Thyroid gland (tissue), 4 donors: ENCODE results near the gene ATL2. TPM values are rescaled to one million over a fixed set of nuclear protein-coding genes. Genes with fewer than 3 reads are reported as not detected.

Source experiments
- DNase-seq, 2 donors: peaks; one replicate each; pipeline ENCODE4 v3.0.0-alpha.2; 2019
- H3K27ac ChIP-seq, 3 donors: fragments of 200-600 bp; sonication (generic); 1 replicate in 2 of 3; 2 replicates in 1 of 3; pipeline ENCODE4 v1.5.1; 2016 to 2019; ENCODE audit warnings: mild to moderate bottlenecking in 1 of 3, moderate library complexity in 1 of 3
- H3K27me3 ChIP-seq: fragments of 200-600 bp; sonication (generic); one replicate; pipeline ENCODE4 v1.5.1; 2019
- H3K36me3 ChIP-seq, 2 donors: fragments of 200-600 bp; sonication (generic); one replicate each; pipeline ENCODE4 v1.5.1; 2016 to 2019
- H3K4me1 ChIP-seq, 2 donors: fragments of 200-600 bp; sonication (generic); one replicate each; pipeline ENCODE4 v1.5.1; 2017 to 2019
- H3K4me3 ChIP-seq, 3 donors: fragments of 200-600 bp; sonication (generic); replicated peaks in 1 of 3; 1 replicate in 2 of 3; 2 replicates in 1 of 3; pipeline ENCODE4 v1.5.1; 2016; ENCODE audit warnings: mild to moderate bottlenecking in 1 of 3
- H3K9me3 ChIP-seq: fragments of 200-600 bp; sonication (generic); one replicate; pipeline ENCODE4 v1.5.1; 2017
- POLR2A ChIP-seq, 2 donors: fragments of 450-650 bp; IDR thresholded peaks; one replicate each; pipeline ENCODE4 v1.6.1; 2017; ENCODE audit warnings: antibody characterized with exemption in 2 of 2, mild to moderate bottlenecking in 2 of 2, moderate library complexity in 1 of 2
- WGBS, 2 donors: methylation state at CpG; one replicate each; pipeline ENCODE4 v1.1.5; 2017; 5-methylcytosine and 5-hydroxymethylcytosine counted together
- intact Hi-C: fragments of 100-400 bp; cut with DNase I; formaldehyde crosslinking; loops from one replicate; pipeline ENCODE4 v1.15.1; 2023
- total RNA-seq, 4 donors: library from RNA; depleted of rRNA; stranded (reverse); fragments of >200 nt; gene quantifications; one replicate each; pipeline ENCODE4 v1.2.3, GENCODE V29; 2016
- TF ChIP-seq, protein P1 (sequence below), 6 experiments: fragments of 200-600 bp in 3 of 6; fragments of 450-650 bp in 3 of 6; sonication (generic) in 3 of 6; IDR thresholded peaks; one replicate each; pipeline ENCODE4 v1.5.1; 2016 to 2019; ENCODE audit warnings: antibody characterized with exemption in 6 of 6, mild to moderate bottlenecking in 2 of 6, inconsistent platforms in 1 of 6, moderate library complexity in 1 of 6

ATL2 gene
- total RNA-seq, 4 donors from 2014 or later, result 126 to 267 (median 146) TPM

DNA sequence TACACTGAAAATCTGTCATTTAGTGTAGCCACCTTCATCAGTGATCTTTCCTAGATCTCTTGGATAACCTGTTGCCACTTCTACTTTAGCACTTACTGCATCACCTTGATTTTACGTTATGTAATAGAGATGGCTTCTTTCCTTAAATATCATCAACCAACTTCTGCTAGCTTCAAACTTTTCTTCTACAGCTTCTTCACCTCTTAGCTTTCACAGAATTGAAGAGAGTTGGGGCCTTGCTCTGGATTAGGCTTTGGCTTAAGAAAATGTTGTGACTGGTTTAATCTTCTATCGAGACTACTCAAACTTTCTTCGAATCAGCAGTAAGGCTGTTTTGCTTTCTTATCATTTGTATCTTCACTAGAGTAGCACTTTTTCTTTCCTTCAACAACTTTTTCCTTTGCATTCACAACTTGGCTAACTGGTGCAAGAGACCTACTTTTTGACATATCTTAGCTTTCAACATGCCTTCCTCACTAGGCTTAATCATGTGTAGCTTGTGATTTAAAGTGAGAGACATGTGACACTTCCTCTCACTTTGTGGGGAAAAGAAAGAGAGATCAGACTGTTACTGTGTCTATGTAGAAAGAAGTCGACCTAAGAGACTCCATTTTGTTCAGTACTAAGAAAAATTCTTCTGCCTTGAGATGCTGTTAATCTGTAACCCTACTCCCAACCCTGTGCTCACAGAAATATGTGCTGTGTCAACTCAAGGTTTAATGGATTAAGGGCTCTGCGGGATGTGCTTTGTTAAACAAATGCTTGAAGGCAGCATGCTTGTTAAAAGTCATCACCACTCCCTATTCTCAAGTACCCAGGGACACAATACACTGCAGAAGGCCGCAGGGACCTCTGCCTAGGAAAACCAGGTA, 99.6 kb downstream of the ATL2 start:
- DNase-seq, result no peak
- Histone ChIP-seq H3K36me3 (no peaks in the 10 kb centered on the region), H3K4me1 (peaks cover 0 to 3% of the 10 kb centered on the region in 2 donors), H3K27me3 (no peaks in the 10 kb centered on the region), H3K4me3 (no peak overlapping the region), H3K27ac (no peak overlapping the region), H3K9me3 (no peaks in the 10 kb centered on the region)
- intact Hi-C loops, result loop anchor here (10.0 kb wide), 1 partner anchor 383 kb away; no protein-coding TSS in a partner anchor
- WGBS, 2 donors, result 47 to 52% methylated on average over 6 of the region's 6 CpGs
- TF ChIP-seq POLR2A (IDR thresholded peaks at IDR 0.05), result no peak
- TF ChIP-seq, protein P1, sequence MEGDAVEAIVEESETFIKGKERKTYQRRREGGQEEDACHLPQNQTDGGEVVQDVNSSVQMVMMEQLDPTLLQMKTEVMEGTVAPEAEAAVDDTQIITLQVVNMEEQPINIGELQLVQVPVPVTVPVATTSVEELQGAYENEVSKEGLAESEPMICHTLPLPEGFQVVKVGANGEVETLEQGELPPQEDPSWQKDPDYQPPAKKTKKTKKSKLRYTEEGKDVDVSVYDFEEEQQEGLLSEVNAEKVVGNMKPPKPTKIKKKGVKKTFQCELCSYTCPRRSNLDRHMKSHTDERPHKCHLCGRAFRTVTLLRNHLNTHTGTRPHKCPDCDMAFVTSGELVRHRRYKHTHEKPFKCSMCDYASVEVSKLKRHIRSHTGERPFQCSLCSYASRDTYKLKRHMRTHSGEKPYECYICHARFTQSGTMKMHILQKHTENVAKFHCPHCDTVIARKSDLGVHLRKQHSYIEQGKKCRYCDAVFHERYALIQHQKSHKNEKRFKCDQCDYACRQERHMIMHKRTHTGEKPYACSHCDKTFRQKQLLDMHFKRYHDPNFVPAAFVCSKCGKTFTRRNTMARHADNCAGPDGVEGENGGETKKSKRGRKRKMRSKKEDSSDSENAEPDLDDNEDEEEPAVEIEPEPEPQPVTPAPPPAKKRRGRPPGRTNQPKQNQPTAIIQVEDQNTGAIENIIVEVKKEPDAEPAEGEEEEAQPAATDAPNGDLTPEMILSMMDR (IDR thresholded peaks at IDR 0.05), result no peak

DNA sequence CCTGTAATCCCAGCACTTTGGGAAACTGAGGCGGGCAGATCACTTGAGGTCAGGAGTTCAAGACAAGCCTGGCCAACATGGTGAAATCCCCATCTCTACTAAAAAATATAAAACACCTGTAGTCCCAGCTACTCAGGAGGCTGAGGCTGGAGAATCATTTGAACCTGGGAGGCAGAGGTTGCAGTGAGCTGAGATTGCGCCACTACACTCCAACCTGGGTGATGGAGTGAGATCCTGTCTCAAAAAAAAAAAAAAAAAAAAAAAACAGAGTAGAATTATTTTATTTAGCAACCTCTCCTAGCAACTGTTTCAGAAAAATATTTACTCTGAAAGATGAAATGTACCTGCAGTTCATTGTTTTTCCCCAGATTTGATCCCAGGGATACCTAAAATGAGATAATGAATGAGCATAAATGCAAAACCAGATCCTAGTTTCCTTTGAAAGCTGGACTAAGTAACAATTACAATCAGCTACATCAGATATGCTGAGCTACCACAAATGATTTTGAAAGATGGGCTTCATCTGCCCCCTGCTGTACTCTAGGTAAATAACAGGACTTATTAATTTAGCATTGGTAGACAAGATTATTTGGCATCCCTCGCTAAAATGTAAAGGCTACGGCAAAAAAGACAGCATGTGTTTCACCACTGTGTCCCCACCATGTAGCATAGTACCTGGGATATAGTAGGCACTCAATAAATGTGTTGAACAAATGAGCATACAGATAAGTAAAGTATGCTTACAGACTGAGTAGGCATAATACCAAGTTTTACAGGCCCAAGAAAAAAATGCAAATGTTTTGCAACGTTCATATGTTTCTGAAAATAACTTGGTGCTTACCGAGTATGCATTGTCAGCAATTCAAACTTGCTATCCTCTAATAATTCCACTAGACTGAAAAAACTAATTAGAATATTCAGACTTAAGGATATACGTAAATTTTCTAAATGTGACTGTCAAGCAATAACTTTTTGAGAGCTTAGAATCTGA, 102.5 kb downstream of the ATL2 start:
- peak; percentile 13 to 29 for DNase-seq
- intact Hi-C loops, result loop anchor here (5.0 to 10.0 kb wide), 2 partner anchors 292 to 380 kb away; no protein-coding TSS in a partner anchor
- 58 to 60% methylated on average over 7 of the region's 7 CpGs for WGBS, 2 donors
- no peaks in the 10 kb centered on the region for H3K36me3 ChIP-seq
- H3K27ac ChIP-seq, result no peak overlapping the region
- H3K4me3 ChIP-seq, result no peak overlapping the region
- H3K27me3 ChIP-seq, result no peaks in the 10 kb centered on the region
- peaks cover 0 to 3% of the 10 kb centered on the region in 2 donors for H3K4me1 ChIP-seq
- H3K9me3 ChIP-seq, result no peaks in the 10 kb centered on the region
- TF ChIP-seq POLR2A (IDR thresholded peaks at IDR 0.05), result no peak
- TF ChIP-seq, protein P1 (IDR thresholded peaks at IDR 0.05), result peak in 5 of 6 experiments; percentile 24 to 90 (median 75)

DNA sequence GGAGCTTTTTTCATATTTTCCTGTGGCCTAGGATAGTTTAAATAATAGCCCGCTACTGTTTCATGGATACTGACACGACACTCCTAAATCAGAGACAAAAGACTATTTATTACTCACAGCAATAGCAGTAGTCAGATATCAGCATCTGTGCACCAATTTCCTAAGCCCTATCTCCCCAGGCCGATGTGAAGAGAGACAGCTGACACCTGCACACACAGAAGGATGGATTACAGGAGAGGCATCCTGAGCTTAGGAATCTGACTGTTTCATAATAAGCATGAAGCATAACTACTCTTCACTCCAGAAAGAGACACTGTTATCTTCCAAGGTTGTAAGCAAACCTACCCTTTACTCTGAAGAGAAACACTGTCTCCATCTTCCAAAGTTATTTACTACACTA, 105.4 kb downstream of the ATL2 start:
- intact Hi-C loops, result loop anchor here (5.0 to 10.0 kb wide), 2 partner anchors 289 to 377 kb away; no protein-coding TSS in a partner anchor

DNA sequence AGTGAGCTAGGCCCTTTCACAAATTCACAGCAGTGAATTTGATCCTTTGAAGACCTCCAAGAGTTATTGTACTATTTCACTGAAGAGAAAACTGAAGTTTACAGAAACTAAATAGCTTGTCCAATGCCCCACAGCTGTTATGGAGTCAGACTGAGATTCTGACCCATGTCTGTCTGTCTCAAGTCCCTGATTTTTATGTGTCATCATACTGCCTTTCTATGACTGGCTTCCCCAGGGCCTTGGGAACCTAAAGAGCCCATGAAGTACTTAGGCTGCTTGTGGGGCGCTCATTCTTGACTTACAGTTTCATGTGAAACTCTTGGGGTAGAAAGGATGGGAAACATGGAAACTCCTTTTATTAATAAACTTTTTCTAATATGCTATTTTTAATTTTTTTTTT, 107.7 kb downstream of the ATL2 start:
- intact Hi-C loops, result no loop called here
- WGBS, 2 donors, result 100% methylated on average over 1 of the region's 1 CpG

More for the DNA sequence above, 105.4 kb downstream of the ATL2 start:
- no peak for DNase-seq
- H3K36me3 ChIP-seq, result no peaks in the 10 kb centered on the region
- no peaks in the 10 kb centered on the region for H3K27me3 ChIP-seq
- no peaks in the 10 kb centered on the region for H3K9me3 ChIP-seq
- TF ChIP-seq, protein P1 (IDR thresholded peaks at IDR 0.05), result no peak
- no peak for TF ChIP-seq POLR2A (IDR thresholded peaks at IDR 0.05)
- WGBS, 2 donors, result 94 to 96% methylated on average over 3 of the region's 3 CpGs
- H3K4me1 ChIP-seq, result no peaks in the 10 kb centered on the region
- H3K4me3 ChIP-seq, result no peak overlapping the region
- no peak overlapping the region for H3K27ac ChIP-seq

More for the DNA sequence above, 107.7 kb downstream of the ATL2 start:
- no peak for DNase-seq
- no peaks in the 10 kb centered on the region for H3K9me3 ChIP-seq
- no peak for TF ChIP-seq POLR2A (IDR thresholded peaks at IDR 0.05)
- TF ChIP-seq, protein P1 (IDR thresholded peaks at IDR 0.05), result no peak
- no peaks in the 10 kb centered on the region for H3K4me1 ChIP-seq
- no peaks in the 10 kb centered on the region for H3K27me3 ChIP-seq
- no peak overlapping the region for H3K4me3 ChIP-seq
- H3K36me3 ChIP-seq, result no peaks in the 10 kb centered on the region
- H3K27ac ChIP-seq, result no peak overlapping the region
